GM19351 (cell line): ENCODE data around the gene C2orf74.
"Not testable (repeated sequence)": the region's sequence is repeated elsewhere in the genome, so short reads cannot be mapped to it uniquely, and the experiment has no call there.

Experiments used
- ATAC-seq: cut with Tn5 transposase; IDR thresholded peaks from one replicate; pipeline ENCODE4 v1.9.1; 2021; ENCODE audit warnings: mild to moderate bottlenecking, moderate library complexity; ENCODE audit not compliant: unreplicated experiment

Gene C2orf74

DNA sequence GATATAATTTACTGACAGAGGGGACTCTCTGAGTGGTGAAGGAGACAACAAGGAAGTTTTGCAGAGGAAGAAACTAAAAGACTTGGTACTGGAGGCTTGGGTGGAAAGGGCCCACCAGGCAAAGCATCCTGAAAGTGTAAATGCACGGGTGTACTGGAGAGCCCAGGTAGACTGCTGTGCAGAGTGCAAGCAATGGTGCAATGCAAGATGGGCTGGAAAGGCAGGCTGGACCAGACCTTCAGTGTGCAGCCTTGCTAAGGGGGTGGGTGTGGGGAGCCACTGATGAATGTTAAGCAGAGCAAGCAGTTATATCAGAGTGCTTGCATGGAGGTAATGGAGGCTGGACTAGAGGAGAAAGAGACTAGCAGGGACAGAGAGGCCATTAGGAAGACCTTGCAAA, 10.7 kb downstream of the C2orf74 start:
- no peak for ATAC-seq

DNA sequence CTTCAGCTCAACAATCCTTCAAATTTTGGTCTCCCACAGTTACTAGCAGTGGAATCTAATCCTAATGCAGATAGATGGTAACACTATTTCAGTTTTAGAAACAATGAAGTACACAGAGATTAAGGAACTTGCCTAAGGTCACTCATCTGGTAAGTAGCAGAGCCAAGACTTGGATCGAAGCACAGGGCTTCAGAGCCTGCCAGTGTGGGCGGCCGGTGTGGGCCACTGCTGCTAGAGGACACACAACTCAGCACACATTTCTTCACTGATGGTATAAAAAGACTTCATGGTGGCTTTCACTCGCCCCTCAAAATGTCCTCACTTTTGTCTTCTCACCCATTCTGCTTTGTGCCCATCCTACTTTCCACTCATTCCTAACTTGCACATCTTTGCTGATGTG, 11.1 kb downstream of the C2orf74 start:
- ATAC-seq: no peak

DNA sequence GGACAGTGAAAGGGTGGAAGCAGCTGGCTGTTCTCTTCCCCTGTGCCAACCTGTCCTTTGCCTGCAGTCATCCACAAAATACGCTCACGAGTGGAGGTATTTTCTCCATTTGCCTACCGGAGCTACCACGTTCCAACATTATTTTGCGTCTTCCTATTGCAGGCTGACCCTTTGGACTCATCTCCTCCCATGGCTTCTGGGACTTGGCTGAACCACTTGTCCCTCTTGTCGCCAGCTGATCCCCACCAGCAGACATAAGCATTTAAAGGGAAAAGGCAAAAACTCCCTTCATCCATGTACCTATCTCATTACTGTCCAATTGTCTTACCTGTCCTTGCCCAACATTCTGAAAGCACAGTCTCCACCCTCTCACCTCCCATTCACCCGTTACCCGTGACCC, 13.0 kb downstream of the C2orf74 start:
- ATAC-seq: no peak

DNA sequence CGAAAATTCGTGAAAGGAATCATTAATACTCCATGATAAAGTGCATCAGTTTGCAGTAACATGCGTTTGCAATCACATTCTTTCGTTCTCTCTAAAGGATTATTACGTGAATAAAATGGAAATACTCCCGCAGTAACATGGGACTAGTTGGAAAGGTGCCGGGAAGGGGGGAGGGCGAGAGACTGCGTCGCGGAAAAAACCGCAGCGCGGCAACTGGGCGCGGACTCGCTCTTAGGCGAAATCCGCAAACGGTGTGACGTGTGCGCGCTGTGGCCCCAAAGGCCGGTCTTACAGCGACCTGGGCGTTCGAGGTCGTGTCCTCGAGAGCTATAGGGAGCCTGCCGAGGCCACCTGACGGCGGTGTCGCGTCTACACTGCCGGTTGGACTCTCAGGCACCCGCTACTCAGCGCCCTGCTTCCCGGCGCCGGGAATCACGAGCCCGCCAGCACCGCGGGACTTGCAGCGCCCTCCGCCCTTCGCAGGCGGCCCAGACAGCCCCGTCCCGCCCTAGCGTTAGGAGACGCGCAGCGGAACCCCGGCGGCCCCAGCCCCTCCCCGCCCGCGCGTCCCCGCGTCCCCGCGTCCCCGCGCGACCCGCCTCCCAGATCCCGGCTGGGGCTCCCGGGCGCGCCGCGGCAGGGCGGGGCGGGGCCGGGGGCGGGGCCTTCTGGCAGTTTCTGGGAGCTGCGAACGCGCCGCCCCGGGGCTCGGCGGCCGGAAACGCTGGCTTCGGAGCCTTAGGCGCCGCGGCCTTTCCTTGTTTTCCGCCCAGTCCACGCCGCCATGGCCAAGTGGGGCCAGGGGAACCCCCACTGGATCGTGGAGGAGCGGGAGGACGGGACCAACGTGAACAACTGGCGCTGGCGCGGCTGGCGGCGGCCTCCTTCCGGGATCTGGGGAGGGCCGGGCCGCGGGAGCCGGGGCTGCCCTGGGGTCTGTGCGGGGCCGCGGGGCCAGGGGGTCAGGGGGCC, 15.1 kb downstream of the C2orf74 start:
- peak; percentile 72 for ATAC-seq

DNA sequence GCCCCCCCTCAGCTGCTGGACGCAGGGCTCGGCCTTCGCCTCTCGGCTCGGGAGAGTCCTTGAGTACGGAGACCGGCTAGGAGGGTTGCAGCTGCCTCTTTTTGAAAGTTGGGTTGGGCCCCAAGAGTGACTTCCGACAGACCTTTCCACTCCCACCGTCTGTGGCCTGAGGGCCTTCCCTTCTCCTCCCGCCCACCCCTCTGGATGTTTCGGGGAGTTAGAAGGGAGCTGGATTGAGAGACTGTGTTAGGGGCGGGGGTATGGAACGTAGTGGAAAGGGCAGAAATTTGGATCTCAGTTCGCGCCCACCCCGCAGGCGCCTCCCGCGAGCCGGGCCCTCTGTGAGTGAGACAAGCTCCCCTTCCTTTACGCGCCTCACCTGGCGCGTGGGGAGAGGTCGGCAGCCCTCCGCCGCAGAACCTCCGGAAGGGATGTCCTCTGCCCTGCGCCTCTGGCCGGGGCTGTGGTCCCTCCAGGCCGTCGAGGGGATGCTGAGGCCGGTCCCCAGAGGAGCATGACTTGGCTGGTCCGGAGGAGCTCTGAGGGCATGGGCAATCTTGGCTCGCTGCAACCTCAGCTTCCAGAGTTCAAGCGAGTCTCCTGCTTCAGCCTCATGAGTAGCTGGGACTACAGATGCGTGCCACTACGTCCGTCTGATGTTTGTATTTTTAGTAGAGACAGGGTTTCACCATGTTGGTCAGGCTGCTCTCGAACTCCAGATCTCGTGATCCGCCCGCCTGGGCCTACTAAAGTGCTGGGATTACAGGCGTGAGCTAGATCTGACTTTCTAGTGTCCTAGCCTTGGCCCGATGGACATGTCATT, 15.9 kb downstream of the C2orf74 start:
- peak; percentile 30 for ATAC-seq

DNA sequence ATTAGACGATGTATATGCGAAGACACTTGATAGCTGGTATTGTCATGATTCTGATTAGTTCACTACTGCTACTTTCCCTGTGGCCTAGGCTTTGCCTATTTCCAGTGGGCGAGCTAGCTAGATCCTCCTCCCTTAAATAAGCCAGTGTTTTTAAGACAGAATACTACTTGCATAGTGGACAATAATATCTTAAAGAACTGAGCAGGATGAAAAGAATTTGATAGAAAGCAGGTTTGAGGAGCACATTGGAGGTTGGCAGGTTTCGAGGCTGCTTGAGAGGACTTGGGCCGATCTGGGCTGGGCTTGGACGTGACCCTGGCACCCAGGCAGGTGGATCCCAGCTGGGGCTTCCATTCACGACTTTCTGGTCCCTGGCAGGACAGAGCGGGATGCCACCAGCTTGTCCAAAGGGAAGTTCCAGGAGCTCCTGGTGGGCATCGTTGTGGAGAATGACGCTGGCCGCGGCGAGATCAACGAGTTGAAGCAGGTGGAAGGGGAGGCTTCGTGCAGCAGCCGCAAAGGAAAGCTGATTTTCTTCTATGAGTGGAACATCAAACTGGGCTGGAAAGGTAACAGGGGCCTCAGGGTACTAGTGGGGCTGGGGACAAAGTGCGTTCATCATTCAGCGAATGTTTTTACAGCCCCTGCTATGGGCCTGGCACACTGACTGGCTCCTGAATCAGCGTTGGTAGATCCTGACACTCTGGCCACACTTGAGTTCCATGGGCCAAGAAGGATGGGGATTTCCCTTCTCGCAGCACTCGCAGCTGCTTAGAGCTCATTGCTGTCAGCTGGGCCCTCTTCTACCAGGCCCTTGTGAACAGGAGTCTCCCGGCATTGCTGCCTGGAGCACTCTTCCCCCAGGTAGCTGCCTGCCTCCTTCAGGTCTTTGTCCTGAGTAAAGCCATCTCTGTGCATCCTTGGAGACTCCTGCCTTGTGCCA, 16.9 kb downstream of the C2orf74 start:
- ATAC-seq: peak; percentile 34

DNA sequence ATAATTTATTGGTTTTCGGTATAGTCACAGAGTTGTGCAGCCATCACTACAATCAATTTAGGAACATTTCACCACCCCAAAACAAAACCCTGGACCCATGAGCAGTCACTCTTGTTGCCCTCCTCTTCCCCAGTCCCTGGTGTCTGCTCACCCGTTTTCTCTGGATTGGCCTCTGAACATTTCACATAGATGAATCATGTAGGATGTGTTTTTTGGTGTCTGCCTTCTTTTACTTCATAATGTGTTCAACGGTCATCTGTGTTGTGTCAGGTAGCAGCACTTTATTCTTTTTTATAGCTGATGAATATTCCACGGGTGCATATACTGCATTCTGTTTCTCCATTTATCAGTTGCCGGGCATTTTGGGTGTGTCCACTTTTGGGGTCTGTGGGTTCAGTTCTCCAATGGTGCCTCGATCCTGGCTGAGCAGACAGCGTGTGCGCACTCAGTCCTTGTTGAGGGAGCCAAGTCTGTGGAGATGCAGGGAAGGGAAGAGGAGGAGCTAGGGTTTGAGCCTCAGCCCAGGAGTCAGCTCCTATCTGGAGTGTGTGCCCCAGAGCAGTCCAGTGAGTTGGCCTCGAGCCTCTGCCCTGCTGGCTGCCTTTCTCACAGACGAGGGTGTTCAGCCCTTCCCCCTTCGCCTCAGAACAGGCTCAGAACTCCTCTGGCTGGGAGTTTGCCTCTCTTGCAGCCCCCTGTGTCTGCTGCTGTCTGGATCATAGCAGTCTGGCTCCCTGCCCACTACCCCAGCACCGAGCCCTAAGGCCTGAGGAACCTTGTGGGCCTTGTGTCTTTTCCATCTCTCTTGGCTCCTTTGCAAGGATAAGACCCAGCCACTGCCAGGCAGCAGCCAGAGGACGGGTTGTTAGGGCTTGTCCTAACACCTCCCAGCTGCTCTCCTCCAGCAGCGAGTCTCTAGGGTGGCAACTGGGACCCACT, 18.0 kb downstream of the C2orf74 start:
- no peak for ATAC-seq

DNA sequence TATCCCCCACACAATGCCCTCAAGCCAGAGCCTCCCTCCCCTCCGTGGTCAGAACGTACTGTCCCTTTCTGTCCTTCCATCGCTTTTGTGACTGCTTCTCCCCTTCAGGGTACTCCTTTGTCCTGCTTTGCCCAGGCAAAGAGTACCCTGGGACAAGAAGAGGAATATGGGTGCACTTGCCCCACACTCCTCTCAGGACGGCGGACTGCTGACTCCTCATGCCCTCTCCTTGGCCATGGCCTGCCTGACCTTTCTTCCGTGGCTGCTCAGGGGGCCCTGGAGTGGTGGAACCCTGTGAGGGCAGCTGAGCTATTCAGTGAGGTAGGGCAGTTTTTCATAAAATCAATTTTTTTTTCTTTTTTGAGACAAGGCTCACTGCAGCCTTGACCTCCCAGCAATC, 18.7 kb downstream of the C2orf74 start:
- ATAC-seq: no peak

DNA sequence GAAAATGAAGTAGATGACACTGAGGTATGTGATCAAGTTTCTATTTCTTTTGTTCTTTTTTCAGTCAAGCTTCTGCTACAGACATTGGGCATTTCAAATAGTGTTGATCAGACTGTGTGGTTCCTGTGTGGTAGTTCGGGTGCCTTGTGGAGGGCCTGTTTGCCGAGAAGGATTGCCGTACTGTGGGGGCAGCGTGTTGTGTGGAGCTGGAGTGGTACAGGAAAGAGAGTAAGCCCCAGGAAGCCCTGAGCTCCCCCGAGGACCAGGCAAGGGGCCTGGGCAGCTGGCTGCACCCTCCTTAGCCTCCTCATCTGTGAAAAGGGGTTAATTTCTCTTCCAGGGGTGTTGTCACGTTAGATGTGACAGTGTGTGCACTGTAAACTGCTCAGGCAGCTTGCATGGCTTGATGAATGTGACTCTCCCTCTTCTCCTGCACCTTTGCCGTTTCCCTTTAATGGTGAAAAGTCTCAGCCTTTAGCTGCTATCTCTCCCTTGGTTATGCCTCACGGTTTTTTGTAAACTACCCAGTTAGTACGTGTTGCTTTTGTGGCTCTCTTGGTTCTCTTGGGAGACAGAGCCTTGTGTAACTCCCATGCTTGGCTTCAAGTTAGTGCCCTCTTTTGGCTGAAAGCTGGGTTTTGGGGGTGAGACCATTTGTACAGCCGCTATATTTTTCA, 19.5 kb downstream of the C2orf74 start:
- ATAC-seq: no peak

DNA sequence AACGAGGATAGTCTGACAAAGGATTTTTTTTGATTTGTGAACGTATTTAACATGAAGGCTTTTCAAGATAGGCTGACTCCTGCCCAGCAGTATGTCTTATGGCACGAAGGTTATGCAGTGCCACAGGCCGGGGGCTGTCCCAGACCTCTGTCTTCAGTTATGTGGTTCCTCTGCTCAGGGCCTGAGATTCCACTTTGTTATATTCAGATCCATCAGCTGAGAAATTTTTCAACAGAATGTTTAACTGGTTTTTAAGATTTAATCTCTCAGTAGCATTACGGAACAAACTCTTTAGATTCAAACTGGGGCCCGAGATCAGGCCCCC, 20.0 kb downstream of the C2orf74 start:
- no peak for ATAC-seq

DNA sequence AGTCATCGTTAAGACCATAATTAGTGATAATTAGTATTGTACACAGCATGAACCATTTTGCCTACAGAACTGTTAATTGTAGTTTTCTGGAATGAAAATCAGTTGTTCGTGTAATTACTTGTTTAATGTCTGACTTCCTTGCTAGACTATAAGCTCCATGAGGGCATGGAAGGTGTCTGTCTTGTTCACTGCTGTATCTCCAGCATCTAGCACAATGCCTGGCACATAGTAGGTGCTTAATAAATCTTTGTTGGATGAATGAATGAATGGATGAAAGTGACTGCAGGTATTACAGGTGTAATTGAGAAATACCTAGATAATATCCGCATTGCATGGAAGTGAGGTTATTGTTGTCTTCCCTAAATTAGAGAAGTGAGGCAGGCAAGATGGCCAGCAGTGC, 21.8 kb downstream of the C2orf74 start:
- ATAC-seq: no peak

DNA sequence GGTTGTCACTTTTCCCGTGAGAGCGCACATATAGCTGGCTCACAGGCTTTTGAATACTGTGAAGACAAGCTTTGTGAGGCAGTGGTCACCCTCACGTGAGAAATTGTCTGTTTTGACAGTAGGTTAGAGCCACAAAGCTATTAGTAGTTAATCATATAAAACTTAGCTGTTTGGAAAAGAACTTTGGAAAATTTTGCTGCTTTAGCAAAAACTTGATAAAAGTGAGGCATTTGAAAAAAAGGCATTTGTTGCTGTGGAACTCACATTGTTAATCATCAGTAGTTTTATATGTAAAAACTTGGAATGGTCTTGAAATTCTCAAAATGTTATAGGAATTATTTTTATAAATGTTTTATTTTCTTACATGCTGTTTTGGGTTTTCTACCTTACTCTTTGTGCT, 22.3 kb downstream of the C2orf74 start:
- ATAC-seq: no peak

DNA sequence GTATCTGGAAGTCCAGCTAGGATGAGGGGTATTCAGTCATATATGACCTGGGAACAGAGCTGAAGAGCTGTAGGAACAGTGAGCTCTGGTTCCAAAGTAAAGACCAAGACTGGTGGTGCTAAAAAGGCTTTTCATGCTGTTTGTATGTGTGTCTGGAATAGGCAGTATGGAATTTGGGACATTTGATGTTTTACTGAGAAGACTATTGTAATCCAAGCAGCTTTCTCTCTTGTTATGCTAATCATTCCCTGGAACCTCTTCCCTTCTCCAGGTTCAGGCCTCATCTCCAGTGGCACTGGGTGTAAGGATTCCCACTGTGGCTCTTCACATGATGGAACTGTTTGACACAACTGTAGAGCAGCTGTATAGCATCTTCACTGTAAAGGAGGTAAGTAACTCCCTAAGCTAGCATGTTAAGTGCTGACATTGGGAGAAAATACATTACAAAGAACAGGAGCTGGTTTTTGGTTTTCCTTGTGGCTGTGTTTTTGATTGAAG, 23.3 kb downstream of the C2orf74 start:
- ATAC-seq: no peak

DNA sequence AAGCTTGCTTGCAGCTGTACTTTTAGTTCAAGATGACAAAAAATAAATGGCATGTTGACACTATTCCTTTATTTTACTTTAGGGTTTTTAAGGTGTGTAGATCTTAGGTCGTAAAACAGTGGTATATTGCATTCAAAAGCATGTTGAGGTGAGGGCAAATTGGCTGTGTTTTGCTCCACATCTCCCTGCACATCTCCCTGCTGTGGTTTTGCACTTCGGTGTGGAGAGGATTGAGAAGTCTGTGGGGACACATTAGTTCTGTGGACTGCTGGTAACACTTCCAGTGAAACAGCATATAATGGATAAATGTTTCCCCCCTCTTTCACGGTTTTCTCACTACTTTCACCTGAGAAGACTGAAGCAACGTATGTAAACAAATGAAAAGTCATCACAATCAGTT, 25.1 kb downstream of the C2orf74 start:
- no peak for ATAC-seq

DNA sequence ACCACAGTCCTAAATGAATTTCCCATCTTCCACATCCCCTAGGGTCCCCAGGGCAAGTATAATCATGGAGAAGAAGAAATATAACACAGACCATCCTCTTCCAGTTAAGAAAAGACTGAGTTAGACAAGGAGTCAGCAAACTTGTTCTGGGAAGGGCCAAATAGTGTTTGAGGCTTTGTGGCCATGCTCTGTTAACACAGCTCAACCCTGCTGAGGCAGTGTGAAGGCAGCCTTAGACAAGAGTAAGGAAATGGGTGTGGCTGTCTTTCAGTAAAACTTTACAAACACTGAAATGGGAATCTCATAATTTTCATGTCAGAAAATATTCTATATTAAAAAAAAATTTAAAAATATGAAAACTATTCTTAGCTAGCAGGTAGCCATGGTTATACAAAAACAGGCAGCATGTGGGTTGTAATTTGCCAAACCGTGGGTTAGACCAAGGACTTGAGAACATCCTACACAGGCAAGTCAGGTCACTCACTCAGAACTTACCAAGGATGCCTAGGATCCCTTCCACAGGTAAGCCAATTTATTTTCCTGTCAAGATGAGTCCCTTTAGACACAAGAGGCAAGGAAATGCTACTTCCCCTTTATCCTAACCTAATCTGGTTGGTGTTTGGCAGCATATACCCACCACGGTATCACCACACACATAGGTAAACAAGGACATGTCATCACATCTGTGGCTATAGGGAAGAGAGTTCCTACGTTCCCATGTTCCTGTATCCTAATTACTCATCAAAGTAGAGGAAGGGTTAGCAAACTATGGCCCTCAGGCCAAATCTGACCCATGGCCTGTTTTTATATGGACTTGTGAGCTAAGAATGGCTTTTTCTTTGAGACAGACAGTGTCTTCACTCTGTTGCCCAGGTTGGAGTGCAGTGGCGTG, 31.9 kb downstream of the C2orf74 start:
- no peak for ATAC-seq

DNA sequence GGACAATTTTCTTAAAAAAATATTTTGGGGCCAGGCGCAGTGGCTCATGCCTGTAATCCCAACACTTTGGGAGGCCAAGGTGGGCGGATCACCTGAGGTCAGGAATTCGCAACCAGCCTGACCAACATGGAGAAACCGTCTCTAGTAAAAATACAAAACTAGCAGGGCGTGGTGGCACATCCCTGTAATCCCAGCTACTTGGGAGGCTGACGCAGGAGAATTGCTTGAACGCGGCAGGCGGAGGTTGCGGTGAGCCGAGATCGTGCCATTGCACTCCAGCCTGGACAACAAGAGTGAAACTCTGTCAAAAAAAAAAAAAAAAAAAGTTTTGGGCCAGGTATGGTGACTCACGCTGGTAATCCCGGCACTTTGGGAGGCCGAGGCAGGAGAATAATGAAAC, 32.7 kb downstream of the C2orf74 start:
- ATAC-seq: not testable (repeated sequence)

DNA sequence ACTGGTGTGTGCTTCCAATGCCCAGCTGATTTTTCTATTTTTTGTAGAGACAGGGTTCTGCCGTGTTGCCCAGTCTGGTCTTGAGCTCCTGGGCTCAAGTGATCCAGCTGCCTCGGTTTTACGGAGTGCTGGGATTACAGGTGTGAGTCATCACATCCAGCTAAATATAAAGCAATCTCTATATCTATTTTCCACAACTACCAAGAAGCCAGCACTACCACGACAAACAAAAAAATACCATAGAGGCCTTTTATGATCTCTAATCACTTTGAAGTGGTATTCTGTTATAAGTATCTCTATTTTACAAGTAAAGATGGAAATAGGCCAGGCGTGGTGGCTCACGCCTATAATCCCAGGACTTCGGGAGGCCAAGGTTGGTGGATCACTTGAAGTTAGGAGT, 34.7 kb downstream of the C2orf74 start:
- ATAC-seq: no peak

DNA sequence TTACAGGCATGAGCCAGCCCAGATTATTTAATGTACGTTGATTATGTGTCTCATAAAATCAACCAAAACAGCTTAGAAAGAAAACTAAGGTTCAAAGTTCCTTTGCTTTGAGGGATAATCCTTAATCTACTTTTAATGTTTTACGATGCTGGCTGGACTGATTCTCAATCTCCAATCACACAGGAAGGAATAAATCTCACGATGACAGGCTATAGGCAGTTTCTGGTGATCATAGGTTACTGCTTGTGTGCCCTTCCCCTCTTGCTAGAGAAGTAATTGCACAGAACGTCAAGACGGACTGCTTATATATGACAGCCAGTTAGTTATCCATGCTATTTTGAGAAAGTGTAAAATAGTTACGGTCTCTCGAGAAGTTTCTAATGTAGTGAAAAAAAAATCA, 43.1 kb downstream of the C2orf74 start:
- ATAC-seq: no peak
